GM12872 (cell line): ENCODE data around the gene TOMM40L.
A peak's percentile ranks its signal among the peaks of the same experiment; 100 is the strongest.

Experiments used
- CTCF ChIP-seq: IDR thresholded peaks from 3 replicates; pipeline ENCODE4 v1.5.1; 2011; ENCODE audit warnings: low read depth, mild to moderate bottlenecking, low read length, moderate library complexity; ENCODE audit not compliant: insufficient read depth

TOMM40L gene

GRCh38 chr1:161192476-161193465 is 33.1 kb upstream of the TOMM40L start:
- peak; percentile 97 for TF ChIP-seq CTCF

GRCh38 chr1:161193561-161194235 is 32.2 kb upstream of the TOMM40L start:
- no peak for TF ChIP-seq CTCF

DNA sequence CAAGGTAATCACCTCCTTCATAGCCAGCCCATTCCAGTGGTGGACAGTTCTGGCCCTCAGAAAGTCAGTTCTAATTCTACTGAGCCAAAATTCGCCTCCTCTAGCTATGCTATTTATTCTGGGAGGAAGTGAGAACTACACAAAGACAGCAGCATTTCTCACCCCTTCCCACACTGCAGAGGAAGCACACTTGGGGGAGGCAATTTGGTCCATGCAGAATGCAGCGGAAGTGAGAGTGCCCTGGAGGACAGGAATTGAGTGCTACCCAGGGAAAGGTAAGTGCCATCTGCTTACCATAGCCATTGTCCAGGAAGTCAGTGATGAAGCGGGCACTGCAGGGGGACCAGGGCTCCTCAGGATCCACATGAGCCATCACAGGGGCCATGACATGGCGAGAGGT is 30.7 kb upstream of the TOMM40L start:
- TF ChIP-seq CTCF: no peak

DNA sequence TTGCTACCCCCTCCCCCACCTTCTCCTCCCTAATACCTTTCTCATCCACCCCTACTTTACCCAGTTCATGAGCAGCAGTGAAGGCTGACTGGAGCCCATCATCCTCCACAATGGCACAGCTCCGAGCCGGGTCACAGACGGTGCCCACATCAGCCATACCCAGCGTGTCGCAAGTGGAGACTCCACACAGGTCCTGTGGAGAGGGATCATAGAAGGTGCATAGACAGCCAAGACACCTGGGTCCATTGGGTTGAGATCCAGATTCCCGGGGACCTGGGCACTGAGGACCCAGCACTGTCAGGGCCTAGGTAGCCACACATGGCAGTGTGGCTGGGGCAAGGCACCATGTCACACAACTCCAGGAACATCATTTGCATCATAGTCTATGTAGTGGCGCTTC is 29.7 kb upstream of the TOMM40L start:
- TF ChIP-seq CTCF: no peak

DNA sequence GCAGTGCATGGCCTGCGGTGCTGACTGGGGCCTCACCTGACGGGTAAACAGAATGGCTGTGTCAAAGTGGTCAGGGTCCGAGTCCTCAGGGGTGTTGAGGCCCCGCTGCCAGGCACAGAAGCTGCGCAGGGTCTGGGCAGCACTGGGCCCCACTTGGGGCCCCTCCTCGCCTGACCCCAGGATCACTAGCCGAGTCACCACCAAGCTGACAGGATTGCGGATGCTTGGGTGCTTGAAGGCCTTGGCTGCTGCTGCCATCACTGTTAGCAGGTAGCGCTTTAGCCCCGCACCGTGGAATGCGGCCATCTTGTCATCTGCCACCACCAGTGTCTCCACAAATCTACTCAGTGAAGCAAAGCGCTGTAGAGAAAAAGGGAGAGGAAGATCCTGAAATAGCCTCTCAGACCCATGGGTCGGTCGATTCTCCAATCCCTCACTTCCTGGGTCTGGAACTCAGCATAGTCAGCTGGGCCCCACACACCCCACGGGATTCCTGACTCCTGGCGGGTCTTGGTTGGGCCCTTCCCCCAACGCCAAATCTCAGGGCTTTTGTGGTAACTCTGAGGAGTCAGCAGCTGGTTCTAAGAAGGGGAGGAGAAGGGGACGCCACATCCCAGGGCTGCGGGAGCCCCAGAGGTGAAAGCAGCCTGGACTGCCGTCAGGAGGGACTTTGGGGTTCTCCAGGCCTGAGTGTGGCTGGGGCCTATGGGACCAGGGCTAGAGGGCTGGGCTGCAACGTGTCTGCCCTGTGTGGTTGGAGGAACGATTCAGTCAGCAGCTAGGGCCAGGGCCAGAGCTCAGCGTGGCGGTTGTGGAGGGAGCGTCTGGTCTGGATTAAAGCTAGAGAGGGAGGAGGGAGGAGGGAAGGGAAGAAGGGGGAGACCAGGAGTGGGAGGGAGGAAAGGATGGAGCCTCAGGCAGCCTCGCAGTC is 29.1 kb upstream of the TOMM40L start:
- no peak for TF ChIP-seq CTCF

DNA sequence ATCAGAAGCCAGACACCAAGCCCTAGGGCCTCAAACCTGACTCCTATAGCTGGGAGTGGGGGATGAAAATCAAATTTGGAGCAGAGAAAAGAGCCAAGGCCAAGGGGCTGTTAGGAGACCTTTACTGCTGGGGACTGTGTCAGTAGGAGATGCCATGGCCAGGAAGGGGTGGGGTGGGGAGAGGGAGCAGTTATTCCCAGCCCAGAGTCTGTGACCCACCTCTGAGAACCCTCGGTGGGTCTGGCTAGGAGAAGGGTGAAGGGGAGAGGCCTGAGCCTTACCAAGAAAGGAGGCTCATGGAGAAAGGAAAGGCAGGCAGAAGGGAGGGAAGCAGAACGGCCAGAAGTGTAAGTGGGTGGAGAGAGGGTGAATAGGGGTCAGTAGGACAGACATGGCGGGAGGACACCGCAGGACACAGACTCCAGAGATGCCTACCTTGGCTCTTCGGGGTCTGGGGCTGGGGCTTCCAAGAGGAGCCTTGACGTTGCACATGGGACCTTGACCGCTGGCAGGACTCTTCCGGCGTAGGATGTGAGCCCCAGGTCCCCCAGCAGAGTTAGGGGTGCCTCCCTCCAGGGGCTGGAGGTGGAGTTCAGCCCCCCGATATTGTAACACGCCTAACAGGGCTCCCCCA is 28.2 kb upstream of the TOMM40L start:
- TF ChIP-seq CTCF: no peak
